HG03558 (cell line): Measurements from ENCODE around the gene WDR48.

Source experiments
- ATAC-seq: cut with Tn5 transposase; IDR thresholded peaks from one replicate; pipeline ENCODE4 v1.9.1; 2021; ENCODE audit warnings: moderate number of reproducible peaks; ENCODE audit not compliant: unreplicated experiment; ENCODE audit errors: extremely low read depth

The WDR48 gene

GRCh38 chr3:39115870-39116269 lies 64.1 kb downstream of the WDR48 start:
- ATAC-seq = no peak

DNA sequence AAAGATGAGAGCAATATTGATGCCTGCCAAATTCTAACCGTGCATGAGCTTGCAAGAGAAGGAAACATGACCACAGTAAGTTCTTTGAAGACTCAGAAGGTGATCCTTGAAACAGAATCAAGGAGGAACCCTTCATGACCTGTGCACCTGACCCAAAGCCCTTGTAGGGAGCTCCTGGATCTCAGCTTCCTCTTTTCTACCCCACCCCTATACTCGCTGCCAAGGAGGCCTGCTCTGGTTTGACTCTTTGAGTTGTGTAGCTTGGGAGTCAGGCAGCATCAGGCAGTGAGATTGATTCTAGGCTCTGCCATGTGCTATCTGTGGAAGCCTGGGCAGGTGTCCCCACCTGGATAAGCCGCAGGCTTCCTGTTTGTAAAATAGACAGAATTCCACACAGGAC lies 66.3 kb downstream of the WDR48 start:
- ATAC-seq = no peak

GRCh38 chr3:39118931-39119660 lies 67.3 kb downstream of the WDR48 start:
- ATAC-seq = no peak

DNA sequence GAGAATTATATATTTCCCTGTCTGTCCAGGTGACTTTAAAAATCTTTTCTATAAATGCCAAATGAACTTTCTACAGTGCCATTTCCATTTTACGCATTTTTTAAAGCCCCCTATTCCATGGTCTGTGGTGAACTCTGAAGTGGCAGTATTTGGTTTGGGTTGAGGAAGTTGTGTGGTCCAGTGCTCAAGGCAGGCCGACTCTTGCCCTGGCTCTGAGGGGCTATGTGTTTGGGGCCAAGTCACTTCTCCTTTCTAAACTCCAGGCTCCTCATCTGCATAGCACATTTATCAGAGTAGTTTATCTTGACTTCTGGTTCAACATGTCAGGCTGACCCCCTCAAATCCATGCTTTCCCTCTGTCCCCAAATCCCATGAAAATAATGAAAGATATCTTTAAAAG lies 69.8 kb downstream of the WDR48 start:
- ATAC-seq = no peak

DNA sequence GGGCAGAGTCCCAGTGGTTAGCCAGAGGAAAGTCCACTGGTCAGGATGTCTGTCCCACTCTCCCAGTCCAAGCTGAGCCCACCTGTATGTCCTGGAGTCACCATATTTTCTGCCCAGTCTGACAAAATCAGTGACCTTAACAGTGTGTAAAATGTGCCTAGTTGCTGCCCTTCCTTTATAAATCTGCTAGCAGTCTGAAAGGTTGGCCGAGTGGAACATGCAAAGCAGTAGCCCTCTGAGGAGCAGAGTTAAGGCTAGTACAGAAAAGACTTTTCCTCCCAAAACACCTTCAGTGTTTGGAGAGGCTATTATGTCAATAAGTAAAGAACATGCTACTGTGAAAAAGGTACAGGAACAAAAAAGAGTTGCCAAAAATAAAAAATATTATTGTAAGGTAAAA lies 71.0 kb downstream of the WDR48 start:
- ATAC-seq = peak; percentile 49

DNA sequence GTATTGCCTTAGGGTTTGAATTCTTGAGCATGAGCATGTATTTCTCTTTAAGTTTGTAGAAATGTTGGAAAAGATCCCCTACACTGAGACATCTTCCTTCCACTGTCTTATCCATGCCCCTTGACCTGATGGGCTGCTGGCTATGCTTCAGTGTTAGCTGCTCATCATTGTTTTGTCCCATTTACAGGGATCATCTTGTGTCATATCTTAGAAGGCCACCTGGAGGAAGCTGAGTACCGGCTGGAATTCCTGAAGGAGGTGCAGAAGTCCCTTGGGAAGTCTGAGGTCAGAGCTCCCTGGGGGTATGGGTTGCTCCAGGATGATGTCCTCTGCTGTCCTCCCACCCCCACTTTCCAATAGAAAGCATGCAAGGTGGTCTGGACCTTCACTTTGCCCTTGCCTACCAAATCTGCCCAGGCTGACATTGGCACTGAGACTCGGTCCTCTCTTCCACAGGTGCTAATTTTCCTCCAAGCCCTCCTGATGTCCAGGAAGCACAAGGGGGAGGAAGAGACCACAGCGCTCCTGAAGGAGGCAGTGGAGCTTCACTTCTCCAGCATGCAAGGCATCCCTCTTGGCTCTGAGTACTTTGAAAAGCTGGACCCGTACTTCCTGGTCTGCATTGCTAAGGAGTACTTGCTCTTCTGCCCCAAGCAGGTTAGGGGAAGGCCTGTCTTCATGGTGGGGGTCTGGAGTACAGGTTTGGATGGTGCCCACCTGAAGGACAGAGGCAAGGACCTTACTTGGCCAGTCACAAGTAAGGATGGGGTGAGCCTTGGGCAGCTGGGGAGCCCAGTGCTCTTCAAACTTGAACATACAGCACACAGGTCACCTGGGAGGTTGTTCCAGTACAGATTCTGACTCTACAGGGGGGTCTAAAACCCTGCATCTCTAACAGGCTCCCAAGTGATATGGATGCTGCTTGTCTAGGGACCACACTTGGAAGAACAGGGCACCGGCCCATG lies 73.3 kb downstream of the WDR48 start:
- ATAC-seq = no peak

GRCh38 chr3:39125841-39126500 lies 74.2 kb downstream of the WDR48 start:
- ATAC-seq = no peak

GRCh38 chr3:39126532-39127071 lies 74.8 kb downstream of the WDR48 start:
- no peak for ATAC-seq

DNA sequence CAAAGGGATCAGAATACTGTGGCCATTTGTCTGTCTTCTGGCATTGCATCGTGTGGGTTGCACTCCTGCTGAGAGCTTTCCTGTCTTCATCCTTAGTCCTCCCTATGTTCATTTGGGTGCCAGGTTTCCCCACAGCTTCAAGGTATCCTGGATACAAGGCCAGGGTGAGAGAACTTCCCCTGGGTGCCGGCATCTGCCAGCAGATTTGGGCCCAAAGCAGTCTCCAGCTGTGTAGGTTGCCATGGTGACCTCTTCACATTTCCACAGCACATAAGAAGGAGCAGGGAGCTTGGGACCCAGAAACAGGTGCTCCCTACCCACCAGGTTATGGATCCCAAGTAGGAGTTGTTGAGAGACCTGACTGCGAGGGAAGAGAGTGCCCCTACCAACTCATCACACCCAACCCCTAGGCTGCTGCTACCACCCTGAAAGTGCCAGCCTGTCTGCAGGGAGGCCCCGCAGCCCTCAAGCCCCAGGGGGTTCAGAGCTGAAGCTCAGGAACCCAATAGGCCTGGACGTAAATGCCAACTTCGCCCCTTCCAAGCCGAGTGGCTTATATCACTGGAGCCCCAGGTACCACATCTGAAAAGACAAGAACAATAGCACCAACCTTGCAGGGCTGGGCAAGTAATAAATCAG lies 75.6 kb downstream of the WDR48 start:
- no peak for ATAC-seq

- ATAC-seq = no peak
Observed at GRCh38 chr3:39127908-39128304, 76.1 kb downstream of the WDR48 start.

DNA sequence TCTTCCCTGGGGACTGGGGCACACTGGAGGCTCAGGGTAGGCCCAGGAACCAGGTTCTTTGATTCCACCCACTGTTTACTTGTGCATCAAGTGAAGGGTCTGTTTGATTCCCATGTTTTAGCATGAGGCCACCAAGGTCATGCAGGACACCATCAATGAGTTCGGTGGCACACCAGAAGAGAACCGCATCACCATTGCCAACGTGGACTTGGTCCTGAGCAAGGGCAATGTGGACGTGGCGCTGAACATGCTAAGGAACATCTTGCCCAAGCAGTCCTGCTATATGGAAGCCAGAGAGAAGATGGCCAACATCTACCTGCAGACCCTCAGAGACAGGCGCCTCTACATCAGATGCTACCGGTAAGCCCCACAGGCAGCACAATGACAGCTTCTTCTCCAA lies 77.1 kb downstream of the WDR48 start:
- ATAC-seq = no peak

DNA sequence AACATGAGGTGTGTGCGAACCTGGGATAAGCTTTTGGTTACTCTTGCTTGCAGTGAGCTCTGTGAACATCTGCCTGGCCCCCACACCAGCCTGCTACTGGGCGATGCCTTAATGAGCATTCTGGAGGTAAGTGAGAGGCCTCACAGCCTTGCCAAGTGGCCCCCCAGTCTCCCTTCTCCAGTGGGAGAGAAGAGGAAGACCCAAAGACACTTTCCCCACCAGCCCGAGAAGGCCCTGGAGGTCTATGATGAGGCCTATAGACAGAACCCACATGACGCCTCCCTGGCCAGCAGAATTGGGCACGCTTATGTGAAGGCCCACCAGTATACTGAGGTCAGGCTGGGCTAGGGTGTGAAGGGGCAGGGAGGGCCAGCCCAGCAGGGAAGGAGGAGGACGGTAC lies 78.2 kb downstream of the WDR48 start:
- no peak for ATAC-seq

DNA sequence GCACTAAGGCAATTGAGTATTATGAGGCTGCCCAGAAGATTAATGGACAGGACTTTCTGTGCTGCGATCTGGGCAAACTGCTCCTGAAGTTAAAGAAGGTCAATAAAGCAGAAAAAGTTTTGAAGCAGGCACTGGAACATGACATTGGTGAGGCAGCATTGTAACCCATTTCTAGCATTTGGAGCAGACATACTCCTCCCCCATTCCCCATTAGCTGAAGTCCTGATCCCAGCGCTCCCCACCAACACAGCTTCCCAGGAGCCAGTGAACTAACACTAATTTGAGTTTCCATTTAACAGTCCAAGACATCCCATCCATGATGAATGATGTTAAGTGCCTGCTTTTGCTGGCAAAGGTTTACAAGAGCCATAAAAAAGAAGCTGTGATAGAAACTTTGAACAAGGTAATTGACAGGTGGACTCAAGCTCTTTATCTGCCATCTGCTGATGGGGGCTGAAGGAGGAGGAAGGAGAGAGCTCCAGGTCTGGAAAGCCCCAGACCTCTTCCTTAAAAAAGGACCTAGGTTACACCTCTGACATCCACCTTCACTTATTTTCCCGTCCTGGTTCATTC lies 79.0 kb downstream of the WDR48 start:
- no peak for ATAC-seq

GRCh38 chr3:39132096-39133092 lies 80.6 kb downstream of the WDR48 start:
- ATAC-seq = no peak

- ATAC-seq = no peak
Observed at GRCh38 chr3:39133093-39133490, 81.3 kb downstream of the WDR48 start.

- ATAC-seq = no peak
Observed at GRCh38 chr3:39133822-39134221, 82.0 kb downstream of the WDR48 start.

DNA sequence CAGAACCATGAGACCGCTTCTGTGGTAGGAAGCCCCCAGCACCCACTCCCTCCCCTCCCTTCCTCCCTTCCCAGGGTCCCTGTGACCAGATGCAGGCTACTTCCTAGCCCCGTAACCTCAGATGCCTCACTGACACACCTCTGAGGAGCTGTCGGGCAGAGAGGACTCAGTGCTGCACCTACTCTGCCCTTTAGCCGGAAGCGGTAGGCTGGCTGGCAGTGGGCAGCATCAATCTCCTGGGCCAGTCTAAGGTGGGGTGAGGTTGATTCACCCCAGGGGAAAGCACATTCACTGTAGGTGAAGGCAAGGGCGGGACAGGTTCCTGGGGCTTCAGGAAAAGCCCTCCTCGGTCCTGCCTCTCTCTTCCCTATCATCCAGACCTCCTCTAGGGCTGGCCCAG lies 82.5 kb downstream of the WDR48 start:
- ATAC-seq = no peak

DNA sequence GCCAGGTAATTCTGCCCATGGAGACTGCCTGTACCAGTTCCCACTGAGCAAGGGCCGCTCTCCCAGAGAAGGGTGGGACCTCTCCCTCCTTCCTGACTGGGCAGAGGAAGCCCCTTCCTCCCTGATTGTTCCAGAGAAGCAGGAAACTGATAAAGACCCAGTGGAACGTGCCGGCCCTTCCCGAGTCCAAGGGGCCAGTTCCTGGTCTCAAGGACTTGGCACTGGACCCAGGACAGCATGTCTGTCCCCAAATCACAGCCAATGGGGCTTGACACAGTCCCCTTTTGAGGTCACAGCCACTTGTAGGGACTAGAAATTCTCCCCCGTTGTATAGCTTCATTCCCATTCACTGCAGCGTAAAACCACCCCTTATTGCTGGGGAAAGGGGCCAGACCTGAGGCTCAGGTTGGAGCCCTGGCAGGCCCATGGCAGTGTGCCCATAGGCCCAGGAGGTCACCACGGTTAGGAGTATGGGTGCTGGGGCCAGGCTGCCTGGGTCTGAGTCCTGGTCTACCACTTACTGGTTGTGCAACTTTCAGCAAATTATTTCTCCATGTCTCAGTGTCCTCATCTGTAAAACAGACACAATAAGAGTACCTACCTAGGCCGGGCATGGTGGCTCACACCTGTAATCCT lies 83.5 kb downstream of the WDR48 start:
- no peak for ATAC-seq
